GM23338 (cell line): ENCODE measurements around the gene TCERG1L.

Experiments
- CTCF ChIP-seq, 2 experiments: fragments of 200-600 bp in 1 of 2; sonication (generic) in 1 of 2; conservative IDR thresholded peaks; 2 replicates each; pipeline versions ENCODE4 v1.5.1 to v1.6.1; 2016 to 2017; ENCODE audit warnings: antibody characterized with exemption in 2 of 2, low read depth in 2 of 2, mild to moderate bottlenecking in 2 of 2, moderate library complexity in 1 of 2
- ETS1 ChIP-seq: IDR thresholded peaks from 2 replicates; pipeline ENCODE4 v1.6.1; 2016; ENCODE audit warnings: antibody characterized with exemption
- EZH2phosphoT487 ChIP-seq: fragments of 200-600 bp; sonication (generic); IDR thresholded peaks from one replicate; pipeline ENCODE4 v1.8.1; 2018; ENCODE audit warnings: antibody characterized with exemption; ENCODE audit not compliant: unreplicated experiment
- POLR2AphosphoS5 ChIP-seq: IDR thresholded peaks from 2 replicates; pipeline ENCODE4 v1.6.1; 2016; ENCODE audit warnings: antibody characterized with exemption, low read depth

GRCh38 chr10:131116216-131116990 is 195.1 kb downstream of the TCERG1L start:
- TF ChIP-seq CTCF (conservative IDR thresholded peaks at IDR 0.05; ENCODE audit: low read depth in 2 of 2) (no peak), EZH2phosphoT487 (no peak), ETS1 (no peak), POLR2AphosphoS5 (no peak)
